ENCODE data around the gene CHD9.

The CHD9 gene

GRCh38 chr16:53068423-53068833, 13.6 kb downstream of the CHD9 start:
- H3K36me3 ChIP-seq (ENCODE audit: low read length) = peaks cover 1% of the 10 kb centered on the region; the same call in 1 of the 2 replicates

GRCh38 chr16:53069772-53070171, 15.0 kb downstream of the CHD9 start:
- Histone ChIP-seq H3F3A (ENCODE audit: insufficient read depth) (peaks cover 3% of the 10 kb centered on the region; the same call in 1 of the 2 replicates), H3K27ac (ENCODE audit: low read depth, low read length) (no peak overlapping the region), H3K9me3 (ENCODE audit: insufficient read depth, low read length) (no peaks in the 10 kb centered on the region; the same call in 1 of the 2 replicates), H2AFZ (ENCODE audit: low read depth, low read length, severe bottlenecking) (no peak overlapping the region), H3K79me2 (ENCODE audit: insufficient read depth, low read length) (peaks cover 65% of the 10 kb centered on the region), H4K20me1 (ENCODE audit: low read depth, low read length) (no peaks in the 10 kb centered on the region), H3K4me3 (ENCODE audit: insufficient read depth, low read length, poor library complexity, severe bottlenecking) (no peak overlapping the region), H3K9me2 (replicated peaks; ENCODE audit: insufficient read depth, low read length) (no peaks in the 10 kb centered on the region), H3K4me2 (ENCODE audit: low read depth, low read length, poor library complexity, severe bottlenecking) (no peak overlapping the region), H3K36me3 (ENCODE audit: low read length) (peaks cover 3% of the 10 kb centered on the region; the same call in 1 of the 2 replicates), H3K9ac (ENCODE audit: low read length) (no peak overlapping the region), H3K27me3 (ENCODE audit: low read length) (no peaks in the 10 kb centered on the region)
- TF ChIP-seq EZH2phosphoT487 (conservative IDR thresholded peaks at IDR 0.05; ENCODE audit: low read length) (no peak), CTCF (IDR thresholded peaks at IDR 0.05; ENCODE audit: insufficient read depth, low read length, poor library complexity, severe bottlenecking) (no peak)

More at GRCh38 chr16:53068423-53068833, 13.6 kb downstream of the CHD9 start:
- Histone ChIP-seq H3K9ac (ENCODE audit: low read length) (no peak overlapping the region), H3K79me2 (ENCODE audit: insufficient read depth, low read length) (peaks cover 65% of the 10 kb centered on the region), H2AFZ (ENCODE audit: low read depth, low read length, severe bottlenecking) (no peak overlapping the region), H4K20me1 (ENCODE audit: low read depth, low read length) (no peaks in the 10 kb centered on the region), H3K27ac (ENCODE audit: low read depth, low read length) (peak overlapping the region; percentile 54), H3K27me3 (ENCODE audit: low read length) (no peaks in the 10 kb centered on the region), H3F3A (ENCODE audit: insufficient read depth) (peaks cover 3% of the 10 kb centered on the region; the same call in 1 of the 2 replicates), H3K9me2 (replicated peaks; ENCODE audit: insufficient read depth, low read length) (no peaks in the 10 kb centered on the region), H3K9me3 (ENCODE audit: insufficient read depth, low read length) (no peaks in the 10 kb centered on the region), H3K4me3 (ENCODE audit: insufficient read depth, low read length, poor library complexity, severe bottlenecking) (no peak overlapping the region), H3K4me2 (ENCODE audit: low read depth, low read length, poor library complexity, severe bottlenecking) (peak overlapping the region; percentile 28)
- TF ChIP-seq EZH2phosphoT487 (conservative IDR thresholded peaks at IDR 0.05; ENCODE audit: low read length) (no peak), CTCF (IDR thresholded peaks at IDR 0.05; ENCODE audit: insufficient read depth, low read length, poor library complexity, severe bottlenecking) (no peak)

GRCh38 chr16:53071748-53072301, 17.0 kb downstream of the CHD9 start:
- TF ChIP-seq CTCF (IDR thresholded peaks at IDR 0.05; ENCODE audit: insufficient read depth, low read length, poor library complexity, severe bottlenecking) (no peak), EZH2phosphoT487 (conservative IDR thresholded peaks at IDR 0.05; ENCODE audit: low read length) (no peak)
- peaks cover 71% of the 10 kb centered on the region for H3K79me2 ChIP-seq (ENCODE audit: insufficient read depth, low read length)
- no peaks in the 10 kb centered on the region for H3K9me2 ChIP-seq (replicated peaks; ENCODE audit: insufficient read depth, low read length)
- peak overlapping the region; percentile 25 for H3K27ac ChIP-seq (ENCODE audit: low read depth, low read length)
- H3K9me3 ChIP-seq (ENCODE audit: insufficient read depth, low read length) = no peaks in the 10 kb centered on the region; the same call in 1 of the 2 replicates
- no peak overlapping the region for H3K9ac ChIP-seq (ENCODE audit: low read length)
- H3K4me3 ChIP-seq (ENCODE audit: insufficient read depth, low read length, poor library complexity, severe bottlenecking) = no peak overlapping the region
- no peak overlapping the region for H3K4me2 ChIP-seq (ENCODE audit: low read depth, low read length, poor library complexity, severe bottlenecking)
- H3K27me3 ChIP-seq (ENCODE audit: low read length) = no peaks in the 10 kb centered on the region
- peaks cover 3% of the 10 kb centered on the region; the same call in 1 of the 2 replicates for H3F3A ChIP-seq (ENCODE audit: insufficient read depth)
- H2AFZ ChIP-seq (ENCODE audit: low read depth, low read length, severe bottlenecking) = no peak overlapping the region
- no peaks in the 10 kb centered on the region for H4K20me1 ChIP-seq (ENCODE audit: low read depth, low read length)
- H3K36me3 ChIP-seq (ENCODE audit: low read length) = peaks cover 3% of the 10 kb centered on the region; the same call in 1 of the 2 replicates
